Thyroid gland (tissue), 4 donors: ENCODE measurements around the gene SGSM2. TPM values are rescaled to one million over a fixed set of nuclear protein-coding genes. Genes with fewer than 3 reads are reported as not detected.

Experiments
- DNase-seq, 2 donors: peaks; one replicate each; pipeline ENCODE4 v3.0.0-alpha.2; 2019
- H3K27ac ChIP-seq, 3 donors: fragments of 200-600 bp; sonication (generic); 1 replicate in 2 of 3; 2 replicates in 1 of 3; pipeline ENCODE4 v1.5.1; 2016 to 2019; ENCODE audit warnings: mild to moderate bottlenecking in 1 of 3, moderate library complexity in 1 of 3
- H3K27me3 ChIP-seq: fragments of 200-600 bp; sonication (generic); one replicate; pipeline ENCODE4 v1.5.1; 2019
- H3K36me3 ChIP-seq, 2 donors: fragments of 200-600 bp; sonication (generic); one replicate each; pipeline ENCODE4 v1.5.1; 2016 to 2019
- H3K4me1 ChIP-seq, 2 donors: fragments of 200-600 bp; sonication (generic); one replicate each; pipeline ENCODE4 v1.5.1; 2017 to 2019
- H3K4me3 ChIP-seq, 3 donors: fragments of 200-600 bp; sonication (generic); replicated peaks in 1 of 3; 1 replicate in 2 of 3; 2 replicates in 1 of 3; pipeline ENCODE4 v1.5.1; 2016; ENCODE audit warnings: mild to moderate bottlenecking in 1 of 3
- H3K9me3 ChIP-seq: fragments of 200-600 bp; sonication (generic); one replicate; pipeline ENCODE4 v1.5.1; 2017
- CTCF ChIP-seq, 6 experiments: fragments of 200-600 bp in 3 of 6; fragments of 450-650 bp in 3 of 6; sonication (generic) in 3 of 6; IDR thresholded peaks; one replicate each; pipeline ENCODE4 v1.5.1; 2016 to 2019; ENCODE audit warnings: antibody characterized with exemption in 6 of 6, mild to moderate bottlenecking in 2 of 6, inconsistent platforms in 1 of 6, moderate library complexity in 1 of 6
- POLR2A ChIP-seq, 2 donors: fragments of 450-650 bp; IDR thresholded peaks; one replicate each; pipeline ENCODE4 v1.6.1; 2017; ENCODE audit warnings: antibody characterized with exemption in 2 of 2, mild to moderate bottlenecking in 2 of 2, moderate library complexity in 1 of 2
- WGBS, 2 donors: methylation state at CpG; one replicate each; pipeline ENCODE4 v1.1.5; 2017; 5-methylcytosine and 5-hydroxymethylcytosine counted together
- intact Hi-C: fragments of 100-400 bp; cut with DNase I; formaldehyde crosslinking; loops from one replicate; pipeline ENCODE4 v1.15.1; 2023
- total RNA-seq, 4 donors: library from RNA; depleted of rRNA; stranded (reverse); fragments of >200 nt; gene quantifications; one replicate each; pipeline ENCODE4 v1.2.3, GENCODE V29; 2016

Gene SGSM2
- total RNA-seq, 4 donors from 2014 or later = 47.8 to 82.7 (median 63.2) TPM

GRCh38 chr17:2299136-2299535 lies 38.2 kb upstream of the SGSM2 start:
- Histone ChIP-seq H3K27me3 (no peaks in the 10 kb centered on the region), H3K4me1 (peaks cover 7 to 11% of the 10 kb centered on the region in 2 donors), H3K4me3 (no peak overlapping the region), H3K27ac (no peak overlapping the region), H3K36me3 (peaks cover 21 to 22% of the 10 kb centered on the region in 2 donors), H3K9me3 (no peaks in the 10 kb centered on the region)
- 94 to 98% methylated on average over 12 of the region's 12 CpGs for WGBS, 2 donors
- TF ChIP-seq POLR2A (IDR thresholded peaks at IDR 0.05) (no peak), CTCF (IDR thresholded peaks at IDR 0.05) (no peak)
- DNase-seq = no peak
- intact Hi-C loops = no loop called here

GRCh38 chr17:2299756-2300155 lies 37.5 kb upstream of the SGSM2 start:
- TF ChIP-seq CTCF (IDR thresholded peaks at IDR 0.05) (no peak), POLR2A (IDR thresholded peaks at IDR 0.05) (no peak)
- no peak overlapping the region for H3K4me3 ChIP-seq
- intact Hi-C loops = no loop called here
- no peak for DNase-seq
- no peak overlapping the region for H3K27ac ChIP-seq
- peaks cover 7 to 11% of the 10 kb centered on the region in 2 donors for H3K4me1 ChIP-seq
- no peaks in the 10 kb centered on the region for H3K9me3 ChIP-seq
- peaks cover 21 to 22% of the 10 kb centered on the region in 2 donors for H3K36me3 ChIP-seq
- H3K27me3 ChIP-seq = no peaks in the 10 kb centered on the region
- WGBS, 2 donors = 91 to 94% methylated on average over 22 of the region's 22 CpGs

- peak overlapping the region; percentile 70 to 83 (median 72) for H3K4me3 ChIP-seq
- H3K4me1 ChIP-seq = peaks cover 7 to 11% of the 10 kb centered on the region in 2 donors
- peaks cover 8 to 14% of the 10 kb centered on the region in 2 donors for H3K36me3 ChIP-seq
- TF ChIP-seq CTCF (IDR thresholded peaks at IDR 0.05) (no peak), POLR2A (IDR thresholded peaks at IDR 0.05) (no peak)
- no peak for DNase-seq
- H3K9me3 ChIP-seq = no peaks in the 10 kb centered on the region
- H3K27me3 ChIP-seq = no peaks in the 10 kb centered on the region
- 0 to 1% methylated on average over 12 of the region's 12 CpGs for WGBS, 2 donors
- H3K27ac ChIP-seq = peak overlapping the region; percentile 86 to 90 (median 90)
- intact Hi-C loops = no loop called here
These were observed 34.5 kb upstream of the SGSM2 start for GRCh38 chr17:2302778-2303203.

GRCh38 chr17:2303204-2304188 lies 33.8 kb upstream of the SGSM2 start, which contains the start of the genes SMG6 and SRR:
SMG6 (minus strand) TSS chr17:2303785; CDS start chr17:2303720, 65 bp downstream.
SRR (plus strand) TSS chr17:2303950; CDS start chr17:2315561, 11,611 bp downstream.
- peak in 1 of 2 donors; percentile 62 for TF ChIP-seq POLR2A (IDR thresholded peaks at IDR 0.05)
- no peak for TF ChIP-seq CTCF (IDR thresholded peaks at IDR 0.05)
- peak; percentile 90 to 94 for DNase-seq
- Histone ChIP-seq H3K36me3 (peaks cover 8 to 14% of the 10 kb centered on the region in 2 donors), H3K9me3 (no peaks in the 10 kb centered on the region), H3K4me3 (peak within 1 kb of the TSS; percentile 70 to 83 (median 72)), H3K4me1 (peaks cover 7 to 11% of the 10 kb centered on the region in 2 donors), H3K27me3 (no peaks in the 10 kb centered on the region), H3K27ac (peak within 1 kb of the TSS; percentile 86 to 90 (median 90))
- intact Hi-C loops = no loop called here
- WGBS, 2 donors = 0 to 1% methylated on average over 2 to 61 of the region's 108 CpGs

- Histone ChIP-seq H3K4me3 (no peak overlapping the region), H3K4me1 (peaks cover 7 to 11% of the 10 kb centered on the region in 2 donors), H3K27ac (no peak overlapping the region), H3K27me3 (no peaks in the 10 kb centered on the region), H3K36me3 (peaks cover under 1 to 2% of the 10 kb centered on the region in 2 donors), H3K9me3 (no peaks in the 10 kb centered on the region)
- 92 to 94% methylated on average over 4 of the region's 4 CpGs for WGBS, 2 donors
- no peak for DNase-seq
- TF ChIP-seq CTCF (IDR thresholded peaks at IDR 0.05) = no peak
- TF ChIP-seq POLR2A (IDR thresholded peaks at IDR 0.05) = no peak
- intact Hi-C loops = no loop called here
These were observed 32.4 kb upstream of the SGSM2 start for GRCh38 chr17:2304931-2305330.
